Stimulated activated CD4-positive, alpha-beta T cell treated with anti-CD3 and anti-CD28 coated beads, TNF-alpha, amount 100 ng/mL, for 1 hour (primary cell): ENCODE results near the gene CYP27B1.
"Not testable (repeated sequence)": the region's sequence is repeated elsewhere in the genome, so short reads cannot be mapped to it uniquely, and the experiment has no call there.

Source experiments
- DNase-seq, 3 donors: peaks; one replicate each; pipeline ENCODE4 v3.0.0-alpha.2; 2020; ENCODE audit warnings: low read depth in 3 of 3, low spot score in 1 of 3

The CYP27B1 gene

GRCh38 chr12:57723630-57723962 is 43.3 kb downstream of the CYP27B1 start:
- no peak for DNase-seq

- no peak for DNase-seq
These were observed 43.9 kb downstream of the CYP27B1 start for GRCh38 chr12:57722716-57723629.

GRCh38 chr12:57721846-57722608 is 44.9 kb downstream of the CYP27B1 start:
- DNase-seq: not testable (repeated sequence)

GRCh38 chr12:57720606-57721595 is 46.0 kb downstream of the CYP27B1 start:
- DNase-seq: no peak

GRCh38 chr12:57719777-57720605 is 46.9 kb downstream of the CYP27B1 start:
- no peak for DNase-seq

- DNase-seq: no peak
These were observed 48.0 kb downstream of the CYP27B1 start for GRCh38 chr12:57718641-57719528.

- DNase-seq: no peak
These were observed 48.8 kb downstream of the CYP27B1 start for GRCh38 chr12:57717846-57718640.

GRCh38 chr12:57717131-57717530 is 49.7 kb downstream of the CYP27B1 start:
- no peak for DNase-seq

- no peak for DNase-seq
These were observed 50.6 kb downstream of the CYP27B1 start for GRCh38 chr12:57716305-57716704.

GRCh38 chr12:57715786-57716185 is 51.1 kb downstream of the CYP27B1 start:
- DNase-seq: no peak

GRCh38 chr12:57715036-57715748 is 51.7 kb downstream of the CYP27B1 start:
- DNase-seq: not testable (repeated sequence)

GRCh38 chr12:57713209-57713608 is 53.7 kb downstream of the CYP27B1 start:
- DNase-seq: no peak

GRCh38 chr12:57712701-57713100 is 54.2 kb downstream of the CYP27B1 start:
- DNase-seq: no peak
